OCI-LY7 (cell line): Measurements from ENCODE around the gene AP2A1. TPM values are rescaled to one million over a fixed set of nuclear protein-coding genes. Genes with fewer than 3 reads are reported as not detected.
"Not testable (repeated sequence)": the region's sequence is repeated elsewhere in the genome, so short reads cannot be mapped to it uniquely, and the experiment has no call there.

Experiments used
- Bru-seq: library from RNA; stranded (reverse); fragments of 400-500 nt; gene quantifications from one replicate; lab custom pipeline; 2021; lab: Mats Ljungman, UMichigan
- BruChase-seq, 2 experiments: library from RNA; stranded (reverse); fragments of 400-500 nt; gene quantifications; one replicate each; lab custom pipeline; 2021; lab: Mats Ljungman, UMichigan
- BruUV-seq: library from RNA; stranded (reverse); fragments of 400-500 nt; replicated peaks from 2 replicates; lab custom pipeline; 2021; lab: Mats Ljungman, UMichigan
- CTCF ChIA-PET: fragments of 300-600 bp; sonication (Branson Sonifier 250); formaldehyde crosslinking; loops from one replicate; lab custom pipeline; 2022; ENCODE audit warnings: antibody characterized with exemption; ENCODE audit not compliant: unreplicated experiment; lab: Charles Lee
- POLR2A ChIA-PET: fragments of 300-600 bp; sonication (Branson Sonifier 250); formaldehyde crosslinking; loops from one replicate; lab custom pipeline; 2022; ENCODE audit warnings: antibody characterized with exemption; lab: Charles Lee
- DNase-seq: peaks from one replicate; pipeline ENCODE4 v3.0.0-alpha.2; 2015; ENCODE audit warnings: low spot score
- H2AFZ ChIP-seq: fragments of 200-600 bp; sonication (generic), shearing (Covaris generic); 2 replicates; pipeline ENCODE4 v1.6.1; 2014; ENCODE audit warnings: mild to moderate bottlenecking, antibody characterized with exemption, low read length, moderate library complexity
- H3K27ac ChIP-seq: fragments of 200-600 bp; sonication (generic); 2 replicates; pipeline ENCODE4 v1.5.1; 2014; ENCODE audit warnings: mixed run types, low read depth, mild to moderate bottlenecking, moderate library complexity, low read length, inconsistent platforms; ENCODE audit not compliant: poor library complexity, severe bottlenecking
- H3K36me3 ChIP-seq: fragments of 200-600 bp; sonication (generic); 2 replicates; pipeline ENCODE4 v1.6.1; 2014; ENCODE audit warnings: mild to moderate bottlenecking, antibody characterized with exemption, low read length, moderate library complexity, mixed read lengths; ENCODE audit not compliant: insufficient read depth
- H3K4me1 ChIP-seq: fragments of 200-600 bp; sonication (generic); 2 replicates; pipeline ENCODE4 v1.5.1; 2014; ENCODE audit warnings: mild to moderate bottlenecking, low read length; ENCODE audit not compliant: insufficient read depth, poor library complexity, severe bottlenecking
- H3K4me2 ChIP-seq: fragments of 200-600 bp; sonication (generic); 2 replicates; pipeline ENCODE4 v1.6.1; 2014; ENCODE audit warnings: mild to moderate bottlenecking, low read length
- H3K4me3 ChIP-seq: fragments of 200-600 bp; sonication (generic); 2 replicates; pipeline ENCODE4 v1.5.1; 2014; ENCODE audit warnings: mild to moderate bottlenecking, low read depth, low read length; ENCODE audit not compliant: poor library complexity, severe bottlenecking
- H3K79me2 ChIP-seq: fragments of 200-600 bp; sonication (generic); 2 replicates; pipeline ENCODE4 v1.6.1; 2016; ENCODE audit warnings: low read depth, mild to moderate bottlenecking, low read length, moderate library complexity, mixed read lengths; ENCODE audit not compliant: insufficient read depth
- H3K9me2 ChIP-seq: fragments of 200-600 bp; sonication (generic); 2 replicates; pipeline ENCODE4 v1.6.1; 2016; ENCODE audit warnings: mild to moderate bottlenecking, low read length, mixed read lengths; ENCODE audit not compliant: insufficient read depth
- H3K9me3 ChIP-seq: fragments of 200-600 bp; sonication (generic); 2 replicates; pipeline ENCODE4 v1.6.1; 2014; ENCODE audit warnings: mild to moderate bottlenecking, mixed run types, low read length, mixed read lengths
- H4K20me1 ChIP-seq: fragments of 200-600 bp; sonication (generic); 2 replicates; pipeline ENCODE4 v1.6.1; 2014; ENCODE audit warnings: mild to moderate bottlenecking, antibody characterized with exemption, low read length, moderate library complexity, mixed read lengths; ENCODE audit not compliant: insufficient read depth
- EZH2phosphoT487 ChIP-seq: fragments of 200-600 bp; sonication (generic); IDR thresholded peaks from 2 replicates; pipeline ENCODE4 v1.6.1; 2018; ENCODE audit warnings: low read depth, borderline replicate concordance, mild to moderate bottlenecking, mixed run types, antibody characterized with exemption, low read length, moderate library complexity, mixed read lengths
- intact Hi-C: fragments of 100-400 bp; cut with micrococcal nuclease; formaldehyde crosslinking; loops from one replicate; pipeline ENCODE4 v1.10.0; 2022; ENCODE audit not compliant: unreplicated experiment
- long read RNA-seq: library from polyadenylated mRNA; stranded (forward); transcript quantifications from one replicate; pipeline ENCODE4 v2.0.0, GENCODE V29; 2022
- total RNA-seq, 2 experiments: library from RNA; depleted of rRNA in 1 of 2; stranded (reverse); fragments of >200 nt in 1 of 2; shearing (Covaris generic) in 1 of 2; gene quantifications; 2 replicates each; pipeline ENCODE4 v1.2.3, GENCODE V29; 2014 to 2022
- TF ChIP-seq, protein P1 (sequence below): fragments of 200-600 bp; sonication (generic); conservative IDR thresholded peaks from 2 replicates; pipeline ENCODE4 v1.5.1; 2014; ENCODE audit warnings: mild to moderate bottlenecking, antibody characterized with exemption, low read length, moderate library complexity, mixed read lengths

Gene AP2A1
- total RNA-seq (2014; rRNA removed; shearing (Covaris generic)) = 29.7 and 47.4 TPM in 2 replicates
- total RNA-seq (2022) = 46.9 and 50.4 TPM in 2 replicates
- percentile 51 among the genes with signal in this experiment for Bru-seq, nascent RNA
- percentile 65 among the genes with signal in this experiment for BruChase-seq, experiment 1, labeled RNA remaining after a 6-hour chase
- BruChase-seq, experiment 2, labeled RNA remaining after a 2-hour chase = percentile 60 among the genes with signal in this experiment
- long read RNA-seq, transcript AP2A1-201 (23 exons, 3,388 nt) = major isoform, 19 of 52 reads
- long read RNA-seq, partial matches to known transcripts = 29 of 52 reads
- long read RNA-seq, other reads (novel, unspliced or antisense) = 2 of 52 reads

DNA sequence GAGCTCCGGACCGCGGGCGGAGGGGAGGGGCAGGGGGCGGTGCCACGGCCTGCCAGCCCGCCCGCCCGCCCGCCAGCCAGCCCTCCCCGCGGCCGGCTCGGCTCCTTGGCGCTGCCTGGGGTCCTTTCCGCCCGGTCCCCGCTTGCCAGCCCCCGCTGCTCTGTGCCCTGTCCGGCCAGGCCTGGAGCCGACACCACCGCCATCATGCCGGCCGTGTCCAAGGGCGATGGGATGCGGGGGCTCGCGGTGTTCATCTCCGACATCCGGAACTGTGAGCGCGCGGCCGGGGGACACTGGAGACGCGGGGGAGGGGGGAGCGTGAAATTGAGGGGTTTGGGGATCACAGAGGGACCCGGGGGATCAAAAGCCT lies at the start of gene AP2A1:
Gene AP2A1, plus strand, starts transcription at position 72 of the 370 bp plus-strand sequence. Its CDS starts 133 bp downstream, at position 205.
- POLR2A ChIA-PET = interaction anchor here (0.6 to 1.1 kb wide), 3 partner anchors 21 to 142 kb away, joined by 3 read pairs; no protein-coding TSS in a partner anchor
- Histone ChIP-seq H3K4me1 (peaks cover 21% of the 10 kb centered on the region), H3K27ac (peak within 1 kb of the TSS; percentile 74), H3K9me2 (no peaks in the 10 kb centered on the region), H3K4me3 (peak within 1 kb of the TSS; percentile 98), H3K36me3 (no peaks in the 10 kb centered on the region; the same call in 1 of the 2 replicates), H4K20me1 (peaks cover 3% of the 10 kb centered on the region; the same call in 1 of the 2 replicates), H3K9me3 (no peaks in the 10 kb centered on the region), H3K4me2 (peak within 1 kb of the TSS; percentile 83), H3K79me2 (peaks cover 11% of the 10 kb centered on the region; the same call in 1 of the 2 replicates), H2AFZ (peak within 1 kb of the TSS; percentile 71)
- TF ChIP-seq EZH2phosphoT487 = no peak
- TF ChIP-seq, protein P1, sequence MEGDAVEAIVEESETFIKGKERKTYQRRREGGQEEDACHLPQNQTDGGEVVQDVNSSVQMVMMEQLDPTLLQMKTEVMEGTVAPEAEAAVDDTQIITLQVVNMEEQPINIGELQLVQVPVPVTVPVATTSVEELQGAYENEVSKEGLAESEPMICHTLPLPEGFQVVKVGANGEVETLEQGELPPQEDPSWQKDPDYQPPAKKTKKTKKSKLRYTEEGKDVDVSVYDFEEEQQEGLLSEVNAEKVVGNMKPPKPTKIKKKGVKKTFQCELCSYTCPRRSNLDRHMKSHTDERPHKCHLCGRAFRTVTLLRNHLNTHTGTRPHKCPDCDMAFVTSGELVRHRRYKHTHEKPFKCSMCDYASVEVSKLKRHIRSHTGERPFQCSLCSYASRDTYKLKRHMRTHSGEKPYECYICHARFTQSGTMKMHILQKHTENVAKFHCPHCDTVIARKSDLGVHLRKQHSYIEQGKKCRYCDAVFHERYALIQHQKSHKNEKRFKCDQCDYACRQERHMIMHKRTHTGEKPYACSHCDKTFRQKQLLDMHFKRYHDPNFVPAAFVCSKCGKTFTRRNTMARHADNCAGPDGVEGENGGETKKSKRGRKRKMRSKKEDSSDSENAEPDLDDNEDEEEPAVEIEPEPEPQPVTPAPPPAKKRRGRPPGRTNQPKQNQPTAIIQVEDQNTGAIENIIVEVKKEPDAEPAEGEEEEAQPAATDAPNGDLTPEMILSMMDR = no peak
- BruUV-seq = no TSS peak
- CTCF ChIA-PET = interaction anchor here (0.5 to 0.7 kb wide), 6 partner anchors 49 to 1330 kb away, joined by 4 to 9 read pairs (median 5); no protein-coding TSS in a partner anchor
- no peak for DNase-seq
- intact Hi-C loops = loop anchor here (1.0 to 10.0 kb wide), 2 partner anchors 100 to 272 kb away; partner anchors contain the start of genes PNKP and RPS11

DNA sequence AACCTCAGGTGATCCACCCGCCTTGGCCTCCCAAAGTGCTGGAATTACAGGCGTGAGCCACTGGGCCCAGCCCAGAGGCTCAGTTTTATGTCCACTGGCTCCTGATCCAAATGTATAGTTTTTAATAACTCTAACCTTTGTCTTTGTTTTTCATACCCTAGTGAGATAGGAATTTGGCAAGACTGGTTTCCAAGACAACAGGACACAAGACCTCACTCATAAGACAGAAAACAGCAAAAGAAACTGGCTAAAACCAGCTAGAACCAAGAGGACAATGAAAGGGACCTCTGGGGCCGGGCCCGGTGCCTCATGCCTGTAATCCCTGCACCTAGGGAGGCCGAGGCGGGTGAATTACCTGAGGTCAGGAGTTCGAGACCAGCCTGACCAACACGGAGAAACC lies 48.3 kb upstream of the AP2A1 start:
- no peak for TF ChIP-seq EZH2phosphoT487
- TF ChIP-seq, protein P1 = no peak
- Histone ChIP-seq H3K4me1 (peaks cover 9% of the 10 kb centered on the region), H3K4me2 (no peak overlapping the region), H3K4me3 (no peak overlapping the region), H3K79me2 (no peaks in the 10 kb centered on the region), H2AFZ (no peak overlapping the region), H4K20me1 (no peaks in the 10 kb centered on the region), H3K9me3 (no peaks in the 10 kb centered on the region), H3K27ac (no peak overlapping the region), H3K9me2 (no peaks in the 10 kb centered on the region), H3K36me3 (no peaks in the 10 kb centered on the region)
- ChIA-PET CTCF (no interaction called here), POLR2A (interaction anchor here (0.5 kb wide), 1 partner anchor 318 kb away, joined by 3 read pairs; no protein-coding TSS in a partner anchor)
- intact Hi-C loops = no loop called here
- BruUV-seq = no TSS peak
- DNase-seq = no peak

GRCh38 chr19:49718991-49719390 lies 47.8 kb upstream of the AP2A1 start:
- no peaks in the 10 kb centered on the region for H4K20me1 ChIP-seq
- no TSS peak for BruUV-seq
- no peak overlapping the region for H3K4me2 ChIP-seq
- no peaks in the 10 kb centered on the region for H3K9me2 ChIP-seq
- H3K36me3 ChIP-seq = no peaks in the 10 kb centered on the region
- H3K27ac ChIP-seq = no peak overlapping the region
- no peak overlapping the region for H2AFZ ChIP-seq
- intact Hi-C loops = no loop called here
- no peak for DNase-seq
- no peak for TF ChIP-seq EZH2phosphoT487
- CTCF ChIA-PET = no interaction called here
- H3K9me3 ChIP-seq = no peaks in the 10 kb centered on the region
- POLR2A ChIA-PET = no interaction called here
- H3K4me1 ChIP-seq = peaks cover 9% of the 10 kb centered on the region
- no peaks in the 10 kb centered on the region for H3K79me2 ChIP-seq
- no peak overlapping the region for H3K4me3 ChIP-seq

- BruUV-seq, intact Hi-C loops, H3K9me3 ChIP-seq, H4K20me1 ChIP-seq, H3K27ac ChIP-seq, H3K4me2 ChIP-seq, H3K9me2 ChIP-seq, H2AFZ ChIP-seq, CTCF ChIA-PET, H3K4me1 ChIP-seq, H3K36me3 ChIP-seq, H3K4me3 ChIP-seq, DNase-seq, H3K79me2 ChIP-seq: not testable (repeated sequence)
- POLR2A ChIA-PET = interaction anchor here (0.7 kb wide), 1 partner anchor 40 kb away, joined by 4 read pairs; no protein-coding TSS in a partner anchor
Observed at GRCh38 chr19:49719420-49719819, 47.4 kb upstream of the AP2A1 start.
